HG03175 (cell line): ENCODE measurements around the gene HSDL1.

ENCODE experiments used
- ATAC-seq: cut with Tn5 transposase; IDR thresholded peaks from one replicate; pipeline ENCODE4 v1.9.1; 2021; ENCODE audit warnings: mild to moderate bottlenecking, moderate library complexity; ENCODE audit not compliant: unreplicated experiment

The HSDL1 gene

DNA sequence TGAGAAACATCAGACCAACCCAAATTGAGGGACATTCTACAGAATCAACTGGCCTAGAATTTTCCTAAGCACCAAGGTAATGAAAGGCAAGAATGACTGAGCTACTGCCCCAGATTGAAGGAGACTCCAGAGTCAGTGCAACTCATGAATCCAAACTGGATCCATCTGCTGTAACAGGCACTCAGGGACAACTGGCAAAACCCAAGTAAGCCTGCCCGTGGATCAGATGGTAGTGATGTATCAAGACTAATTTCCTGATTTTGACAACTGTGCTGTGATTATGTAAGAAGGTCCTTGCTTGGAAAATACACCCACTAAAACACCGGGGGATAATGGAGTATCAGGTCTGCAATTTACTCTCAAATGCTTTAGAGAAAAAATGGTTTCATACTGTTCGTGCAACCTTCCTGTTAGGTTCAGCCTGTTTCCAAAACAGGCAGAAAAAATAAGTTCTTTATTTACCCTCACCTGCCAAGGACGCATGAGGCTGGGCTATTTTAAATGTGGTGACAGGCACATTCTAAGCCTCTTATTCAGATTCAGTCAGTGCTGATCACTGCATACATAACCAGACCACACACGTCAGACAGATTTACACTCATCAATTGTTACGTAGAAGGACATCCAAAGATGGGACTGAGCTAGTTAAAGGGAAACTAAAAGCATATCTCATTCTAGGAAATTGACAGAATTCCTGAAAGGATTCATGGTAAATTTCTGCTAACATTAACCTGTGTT is 35.2 kb downstream of the HSDL1 start:
- ATAC-seq: no peak

GRCh38 chr16:84107921-84108320 is 37.1 kb downstream of the HSDL1 start:
- no peak for ATAC-seq

DNA sequence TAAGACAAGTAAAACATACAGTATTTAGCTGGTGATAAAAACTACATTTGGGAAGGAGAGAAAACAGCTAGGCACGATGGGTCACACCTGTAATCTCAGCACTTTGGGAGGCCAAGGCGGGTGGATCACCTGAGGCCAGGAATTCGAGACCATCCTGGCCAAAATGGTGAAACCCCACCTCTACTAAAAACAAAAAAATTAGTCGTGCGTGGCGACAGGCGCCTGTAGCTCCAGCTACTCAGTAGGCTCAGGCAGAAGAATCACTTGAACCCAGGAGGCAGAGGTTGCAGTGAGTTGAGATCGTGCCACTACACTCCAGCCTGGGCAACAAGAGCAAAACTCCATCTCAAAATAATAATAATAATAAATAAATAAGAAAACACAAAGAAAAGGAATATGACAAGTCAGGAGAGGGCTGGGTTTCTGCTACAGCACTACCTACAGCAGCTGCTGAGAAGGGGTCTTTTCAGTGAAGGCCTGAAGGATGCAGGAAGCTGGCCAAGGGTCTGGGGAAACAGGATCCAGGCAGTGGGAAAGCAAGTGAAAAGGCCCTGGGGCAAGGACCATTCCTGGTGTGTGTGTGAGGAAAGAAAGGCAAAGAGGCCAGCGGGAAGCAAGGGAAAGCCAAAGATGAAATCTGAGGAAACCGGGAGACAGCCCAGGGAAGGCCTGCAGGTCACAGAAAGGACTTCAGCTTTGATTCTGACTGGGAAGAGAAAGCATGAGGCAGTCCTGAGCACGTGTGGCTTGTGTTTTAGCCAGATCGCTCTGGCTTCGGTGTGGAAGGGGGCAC is 38.8 kb downstream of the HSDL1 start:
- ATAC-seq: no peak

DNA sequence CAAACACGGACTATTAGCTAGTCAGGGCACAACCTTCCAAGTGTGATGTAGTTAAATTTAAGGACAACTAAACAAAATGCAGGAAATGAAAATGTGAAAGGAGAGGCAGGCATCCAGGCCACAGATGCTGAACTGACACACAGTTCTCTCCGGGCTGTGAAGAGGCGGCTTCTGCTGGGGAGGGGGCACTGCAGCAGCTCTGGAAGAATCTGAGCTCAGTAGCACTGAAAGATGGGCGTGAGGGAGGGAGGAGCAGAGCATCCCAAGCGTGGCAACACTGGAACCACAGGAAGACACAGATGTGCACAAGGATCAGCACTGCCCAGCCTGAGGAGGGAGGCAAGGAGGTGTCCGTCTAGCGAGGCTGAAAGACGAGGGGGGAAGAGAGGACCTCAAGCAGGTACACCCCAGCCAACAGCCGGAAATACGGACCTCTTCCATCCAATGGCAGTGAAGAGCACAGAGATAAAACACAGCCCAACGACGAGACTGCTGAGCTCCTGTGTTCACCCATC is 39.6 kb downstream of the HSDL1 start:
- no peak for ATAC-seq

GRCh38 chr16:84104231-84104630 is 40.7 kb downstream of the HSDL1 start:
- no peak for ATAC-seq

DNA sequence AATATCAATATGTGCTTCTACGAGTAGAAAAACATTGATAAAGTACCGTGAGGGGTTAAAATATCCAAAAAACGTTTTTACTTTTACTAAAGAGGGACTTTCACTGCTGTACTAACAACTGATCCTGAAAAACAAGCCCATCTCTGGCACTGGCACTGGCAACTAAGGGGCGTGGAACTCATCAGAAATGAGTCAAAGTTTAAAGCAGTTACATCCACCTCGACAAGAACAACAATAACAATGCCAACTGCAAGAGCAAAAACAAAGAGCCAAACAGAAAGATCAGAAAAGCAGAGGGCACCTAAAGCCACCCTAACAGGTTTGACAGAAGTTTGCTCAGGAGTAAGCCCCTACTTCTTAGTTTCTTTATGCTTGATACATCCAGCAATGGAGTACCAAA is 41.3 kb downstream of the HSDL1 start:
- ATAC-seq: no peak

- no peak for ATAC-seq
Measured at GRCh38 chr16:84098939-84099338, 46.0 kb downstream of the HSDL1 start.

DNA sequence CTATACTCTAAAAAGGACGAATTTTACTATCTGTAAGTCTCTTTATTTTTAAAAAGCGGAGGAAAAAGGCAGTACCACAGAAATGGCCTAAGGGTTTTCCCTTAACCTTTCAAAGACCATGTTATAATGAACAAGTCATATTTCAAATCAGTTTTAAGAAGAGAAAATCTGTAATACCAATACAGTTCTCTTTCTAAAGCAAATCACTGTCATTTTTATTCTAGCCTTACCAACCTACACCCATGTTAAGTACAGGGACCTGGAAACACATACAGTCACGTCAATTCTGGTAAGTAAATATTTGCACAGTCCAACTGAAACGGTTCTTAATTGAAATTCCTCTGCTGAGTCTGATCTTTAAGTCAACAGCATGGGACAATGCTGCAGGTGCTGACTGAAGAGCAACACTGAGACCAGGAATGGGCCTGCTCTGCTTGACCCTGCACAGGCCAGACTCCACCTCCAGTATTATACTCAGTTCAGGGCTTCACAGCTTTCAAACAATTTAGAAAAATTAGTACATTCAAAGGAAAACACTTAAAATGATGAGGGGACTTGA is 48.5 kb downstream of the HSDL1 start:
- ATAC-seq: no peak

- ATAC-seq: no peak
Measured at GRCh38 chr16:84095466-84095865, 49.5 kb downstream of the HSDL1 start.

- ATAC-seq: no peak
Measured at GRCh38 chr16:84093879-84094270, 51.1 kb downstream of the HSDL1 start.

DNA sequence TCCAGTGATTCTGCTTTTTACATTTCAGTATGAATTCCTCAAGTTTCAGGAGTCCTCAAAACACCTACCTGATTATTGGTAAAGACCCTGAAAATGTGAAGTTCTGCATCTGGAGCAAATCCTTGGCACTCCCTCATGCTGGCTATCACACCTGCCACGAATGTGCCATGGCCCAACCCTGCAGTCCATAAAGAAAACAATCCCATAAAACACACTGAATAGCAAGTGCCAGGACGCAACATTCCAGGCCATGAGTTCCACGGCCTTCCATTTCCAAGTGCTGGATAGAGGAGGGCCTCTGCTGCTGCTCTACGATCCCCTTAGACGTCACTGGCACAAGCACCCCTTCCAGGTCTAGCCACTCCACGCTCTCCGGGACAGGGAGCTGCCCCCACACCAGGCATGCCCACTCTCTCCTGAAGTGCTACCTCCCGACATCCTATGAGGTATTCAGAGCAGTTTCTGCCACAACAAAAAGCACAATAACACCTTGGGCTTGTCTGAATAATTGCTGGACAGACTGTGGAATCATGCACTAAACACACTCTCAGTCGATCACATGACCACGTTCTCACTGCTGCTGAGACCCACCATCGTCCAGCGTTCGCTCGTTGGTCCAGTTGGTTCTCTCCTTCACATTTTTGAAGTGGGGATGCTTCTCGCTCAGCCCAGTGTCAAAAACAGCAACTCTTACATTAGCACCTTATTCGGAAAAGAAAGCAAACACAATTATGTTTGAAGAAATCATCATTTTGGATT is 51.7 kb downstream of the HSDL1 start:
- no peak for ATAC-seq

GRCh38 chr16:84091460-84091859 is 53.5 kb downstream of the HSDL1 start:
- ATAC-seq: no peak

DNA sequence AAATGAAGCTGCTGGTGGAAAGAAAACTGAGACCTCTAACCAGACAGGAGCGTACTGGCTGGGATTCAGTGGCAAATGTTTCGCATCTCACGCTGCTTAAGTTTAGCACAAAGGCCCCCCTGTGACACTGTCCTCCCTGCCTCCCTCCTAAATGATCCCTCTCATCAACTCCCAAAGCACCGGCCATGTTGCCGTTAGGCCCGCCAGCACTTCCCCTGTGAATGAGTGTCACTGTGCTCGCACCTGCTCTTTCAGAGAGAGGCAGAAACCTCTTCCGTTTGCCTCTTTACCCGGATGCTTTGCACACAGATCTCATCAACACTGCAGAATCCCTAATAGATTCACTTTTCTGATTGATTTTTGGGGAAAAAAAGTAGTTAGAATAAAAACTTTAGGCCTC is 54.8 kb downstream of the HSDL1 start:
- ATAC-seq: no peak

GRCh38 chr16:84088695-84089395 is 56.1 kb downstream of the HSDL1 start:
- peak; percentile 82 for ATAC-seq

DNA sequence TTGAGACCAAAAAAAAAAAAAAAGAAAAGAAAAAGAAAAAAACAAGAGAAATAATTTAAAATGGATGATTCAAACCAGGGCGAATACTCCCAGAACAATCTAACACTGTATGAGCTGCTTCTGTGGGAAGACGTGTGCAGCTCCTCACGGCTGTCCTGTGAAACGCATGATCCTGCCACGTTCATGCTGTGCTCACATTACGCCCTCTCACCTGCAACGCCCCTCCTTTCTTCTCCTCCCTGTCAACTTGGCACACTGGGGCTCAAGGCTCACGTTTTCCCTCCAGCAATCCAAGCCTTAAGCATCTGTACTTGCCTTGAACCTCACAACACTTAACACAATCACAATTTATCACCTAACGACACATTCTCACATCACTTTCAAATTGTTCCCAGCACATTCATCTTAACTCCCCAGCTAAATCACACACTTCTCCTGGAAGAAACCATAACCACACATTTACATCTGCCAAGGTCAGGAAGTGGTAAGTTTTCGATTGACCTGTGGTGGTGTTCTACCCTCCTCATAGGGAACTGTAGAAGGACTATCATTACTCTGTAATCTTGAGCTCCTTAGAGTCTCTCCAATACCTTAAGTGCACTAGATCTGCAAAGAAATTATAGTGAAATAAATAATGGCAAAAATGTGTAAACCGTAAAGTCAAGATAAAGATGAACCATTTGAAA is 57.4 kb downstream of the HSDL1 start:
- no peak for ATAC-seq

DNA sequence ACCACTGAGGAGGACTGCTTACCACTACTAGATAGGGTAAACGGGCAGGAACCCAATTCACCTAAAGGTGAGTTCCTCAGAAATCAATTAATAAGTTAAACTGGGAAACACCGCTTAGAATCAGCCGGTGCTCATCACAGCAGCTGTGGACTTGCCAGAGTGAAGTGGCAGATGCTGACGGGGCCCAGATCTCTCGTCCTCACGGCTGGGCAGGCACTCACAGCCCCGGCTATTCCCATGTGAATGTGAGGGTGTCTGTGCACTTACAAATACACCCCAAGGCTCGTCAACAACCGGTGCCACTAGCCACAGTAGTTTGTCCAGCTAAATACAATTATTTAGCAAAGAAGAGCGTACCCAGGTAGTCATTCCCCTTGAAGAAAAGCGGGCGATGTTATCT is 58.0 kb downstream of the HSDL1 start:
- no peak for ATAC-seq

DNA sequence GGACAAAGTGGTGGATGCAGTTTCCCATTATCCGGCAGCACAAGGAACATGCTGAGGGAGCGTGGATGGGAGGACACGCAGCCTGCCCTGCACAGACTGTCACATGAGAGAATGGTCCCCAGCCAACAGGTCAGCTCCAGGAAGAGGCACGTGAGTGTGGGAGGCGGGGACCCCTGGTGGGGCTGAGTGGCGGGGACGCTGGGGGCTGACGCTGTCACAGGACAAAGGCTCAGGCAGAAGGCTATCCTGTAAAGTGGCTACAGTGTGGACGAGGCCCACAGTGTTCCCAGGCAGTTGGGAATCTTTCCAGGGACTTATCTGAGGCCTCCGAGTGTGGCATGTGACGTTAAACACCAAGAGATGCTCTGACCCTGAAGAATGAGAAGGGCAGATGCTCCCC is 58.6 kb downstream of the HSDL1 start:
- no peak for ATAC-seq

GRCh38 chr16:84085773-84086172 is 59.2 kb downstream of the HSDL1 start:
- no peak for ATAC-seq

DNA sequence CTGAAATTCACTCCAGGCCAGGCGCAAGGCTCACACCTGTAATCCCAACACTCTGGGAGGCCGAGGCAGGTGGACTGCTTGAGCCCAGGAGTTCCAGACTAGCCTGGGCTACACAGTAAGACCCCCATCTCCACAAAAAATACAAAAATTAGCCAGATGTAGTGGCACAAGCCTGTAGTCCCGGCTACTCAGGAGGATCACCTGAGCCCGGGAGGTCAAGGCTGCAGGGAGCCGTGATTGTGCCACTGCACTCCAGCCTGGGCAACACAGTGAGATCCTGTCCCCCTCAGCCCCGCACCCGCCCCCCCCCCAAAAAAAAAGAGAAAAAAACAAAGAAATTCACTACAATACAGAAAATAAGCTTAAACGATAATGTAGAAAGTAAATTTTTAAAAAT is 59.7 kb downstream of the HSDL1 start:
- no peak for ATAC-seq
